ENCODE data around the gene NDRG3. TPM values are rescaled to one million over a fixed set of nuclear protein-coding genes. Genes with fewer than 3 reads are reported as not detected.

Gene NDRG3
- total and polyA plus RNA-seq, 10 of the 15 experiments (the other 5 are each of a cell fraction or from before 2014, with no cell fraction given), result 11.2 to 29.7 (median 14.9) TPM

GRCh38 chr20:36784900-36785299 lies 39.0 kb upstream of the NDRG3 start:
- Histone ChIP-seq H3K4me1 (ENCODE audit: control insufficient read depth, insufficient read depth, low read length) (no peaks in the 10 kb centered on the region), H3K9me3 (replicated peaks; ENCODE audit: control insufficient read depth, insufficient read depth, low read length) (no peaks in the 10 kb centered on the region), H3K79me2 (ENCODE audit: control insufficient read depth, insufficient read depth, low read length) (no peaks in the 10 kb centered on the region), H3K27me3 (replicated peaks in 1 of 2; ENCODE audit: control insufficient read depth in 2 of 2, insufficient read depth in 2 of 2, low read length in 1 of 2) (no peaks in the 10 kb centered on the region), H3K4me2 (ENCODE audit: control insufficient read depth, insufficient read depth) (no peak overlapping the region), H3K36me3 (ENCODE audit: control insufficient read depth in 2 of 2, insufficient read depth in 2 of 2, low read length in 1 of 2) (peaks cover 0 to 8% of the 10 kb centered on the region in 2 experiments; a peak in 2 of 4 replicates), H3K27ac (ENCODE audit: control insufficient read depth, insufficient read depth) (no peak overlapping the region), H3K9ac (ENCODE audit: control insufficient read depth, insufficient read depth, low read length) (no peak overlapping the region), H4K20me1 (ENCODE audit: control insufficient read depth, insufficient read depth) (no peaks in the 10 kb centered on the region), H2AFZ (ENCODE audit: control insufficient read depth, low read depth, low read length) (no peak overlapping the region), H3K4me3 (no peak overlapping the region)
- ChIA-PET RAD21 (ENCODE audit: unreplicated experiment) (no interaction called here), SMC1A (ENCODE audit: uncharacterized antibody, unreplicated experiment) (no interaction called here), POLR2A (no interaction called here), CTCF (interaction anchor here (1.1 kb wide), 1 partner anchor 11 kb away, joined by 3 read pairs; the partner anchor contains the start of gene DSN1)
- DNase-seq (ENCODE audit: low read depth, low spot score), result no peak
- intact Hi-C loops (cut with micrococcal nuclease; ENCODE audit: unreplicated experiment) (no loop called here), in situ Hi-C loops (cut with MboI) (no loop called here)
- no peak for FAIRE-seq
- WGBS (ENCODE audit: insufficient coverage, insufficient replicate concordance, low lambda C conversion rate, missing lambda C conversion rate), result 81% methylated on average over 9 of the region's 9 CpGs
- no TSS peak for BruUV-seq (replicated peaks)
- ATAC-seq, result no peak
- no peak for TF ChIP-seq MYB (IDR thresholded peaks at IDR 0.05; ENCODE audit: borderline replicate concordance, low read depth, low read length)
- TF ChIP-seq ZNF687 (IDR thresholded peaks at IDR 0.05), result no peak
- TF ChIP-seq MYC (IDR thresholded peaks at IDR 0.05; ENCODE audit: insufficient read depth, insufficient read length, insufficient replicate concordance, low read length, severe bottlenecking), result no peak
- no peak for TF ChIP-seq CBFB (IDR thresholded peaks at IDR 0.05; ENCODE audit: low read depth)
- TF ChIP-seq CHD2 (IDR thresholded peaks at IDR 0.05; ENCODE audit: borderline replicate concordance, low read depth, low read length), result no peak
- TF ChIP-seq IKZF2 (IDR thresholded peaks at IDR 0.05), result no peak
- no peak for TF ChIP-seq CEBPZ (IDR thresholded peaks at IDR 0.05; ENCODE audit: low read depth, low read length)
- no peak for TF ChIP-seq ZBTB11 (CRISPR knock-in tag; IDR thresholded peaks at IDR 0.05)
- no peak for TF ChIP-seq IKZF1 (conservative IDR thresholded peaks at IDR 0.05)
- no peak for TF ChIP-seq CHD4 (IDR thresholded peaks at IDR 0.05)
- TF ChIP-seq HDAC6 (IDR thresholded peaks at IDR 0.05; ENCODE audit: unreplicated experiment), result no peak
- TF ChIP-seq ESRRA (IDR thresholded peaks at IDR 0.05; ENCODE audit: low read length), result no peak
- TF ChIP-seq IRF3 (IDR thresholded peaks at IDR 0.05), result no peak
